ENCODE measurements around the gene CCDC60.

CCDC60 gene

DNA sequence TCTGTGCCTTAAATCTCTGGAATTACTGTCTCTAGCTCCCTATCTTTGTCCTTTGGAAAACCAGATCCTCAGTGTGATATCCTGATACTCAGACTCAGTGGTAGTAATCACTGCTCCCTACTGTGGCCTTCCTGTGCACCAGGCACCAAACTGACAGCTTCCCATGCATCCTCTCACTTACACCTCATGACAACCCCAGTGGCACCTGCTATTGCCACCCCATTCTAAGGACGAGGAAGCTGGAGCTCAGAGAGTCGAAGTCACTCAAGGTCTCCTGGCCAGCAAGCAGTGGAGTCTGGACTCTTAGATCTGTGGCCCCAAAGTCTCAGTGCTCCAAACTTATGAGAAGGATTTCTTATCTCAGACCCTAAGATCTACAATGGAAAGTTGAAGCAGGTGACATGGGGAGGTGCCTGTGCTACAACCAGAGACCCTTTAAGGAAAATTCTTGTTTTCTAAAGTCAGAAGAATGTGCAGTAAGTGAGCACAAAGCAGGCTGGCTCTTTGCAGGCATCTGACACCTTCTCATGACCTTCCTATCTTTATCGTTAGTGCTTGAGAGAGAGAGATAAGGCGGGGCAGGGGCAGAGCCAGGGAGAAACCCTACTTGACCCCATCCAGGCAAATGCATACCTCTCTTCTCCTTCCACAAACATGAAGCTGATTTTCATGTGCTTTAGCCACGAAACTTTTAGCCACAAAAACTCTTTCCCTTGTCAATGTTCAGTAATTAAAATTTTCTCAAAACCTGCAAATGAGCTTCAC, 47.1 kb downstream of the CCDC60 start:
- Histone ChIP-seq H3K9ac (ENCODE audit: low read depth in 1 of 2, low read length in 2 of 2) (no peak overlapping the region), H3K9me3 (ENCODE audit: control insufficient read depth in 2 of 2, low read length in 2 of 2) (no peaks in the 10 kb centered on the region), H3K27me3 (ENCODE audit: control insufficient read depth in 2 of 2, insufficient read depth in 2 of 2, low read length in 2 of 2) (no peaks in the 10 kb centered on the region), H3K36me3 (ENCODE audit: control insufficient read depth in 2 of 2, insufficient read depth in 2 of 2, low read length in 2 of 2) (no peaks in the 10 kb centered on the region), H3K4me1 (ENCODE audit: control insufficient read depth in 2 of 2, insufficient read depth in 2 of 2, low read length in 2 of 2) (no peaks in the 10 kb centered on the region), H3K4me3 (ENCODE audit: low read length in 2 of 2) (no peak overlapping the region), H3K27ac (ENCODE audit: low read depth in 2 of 2, low read length in 2 of 2) (no peak overlapping the region)

DNA sequence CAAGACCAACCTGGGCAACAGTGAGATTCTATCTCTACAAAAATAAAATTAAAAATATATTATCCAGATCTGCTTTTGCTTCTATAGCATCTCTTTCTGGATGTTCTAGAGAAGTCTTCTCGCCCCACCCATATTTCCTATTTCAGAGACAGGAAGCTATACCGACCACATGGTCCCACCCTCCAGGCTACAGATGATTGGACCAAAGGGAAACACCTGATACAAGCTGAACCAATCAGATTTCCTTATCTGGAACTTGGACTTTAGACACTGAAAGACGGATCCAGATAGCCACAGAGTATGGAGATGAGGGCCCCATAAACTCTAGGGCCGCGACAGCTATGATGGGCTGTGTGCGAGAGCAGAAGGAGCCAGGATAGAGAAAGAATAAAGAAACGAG, 48.7 kb downstream of the CCDC60 start:
- Histone ChIP-seq H3K4me1 (ENCODE audit: control insufficient read depth in 2 of 2, insufficient read depth in 2 of 2, low read length in 2 of 2) (no peaks in the 10 kb centered on the region), H3K4me3 (ENCODE audit: low read length in 2 of 2) (no peak overlapping the region), H3K9ac (ENCODE audit: low read depth in 1 of 2, low read length in 2 of 2) (no peak overlapping the region), H3K9me3 (ENCODE audit: control insufficient read depth in 2 of 2, low read length in 2 of 2) (no peaks in the 10 kb centered on the region), H3K27ac (ENCODE audit: low read depth in 2 of 2, low read length in 2 of 2) (no peak overlapping the region), H3K27me3 (ENCODE audit: control insufficient read depth in 2 of 2, insufficient read depth in 2 of 2, low read length in 2 of 2) (no peaks in the 10 kb centered on the region), H3K36me3 (ENCODE audit: control insufficient read depth in 2 of 2, insufficient read depth in 2 of 2, low read length in 2 of 2) (no peaks in the 10 kb centered on the region)

DNA sequence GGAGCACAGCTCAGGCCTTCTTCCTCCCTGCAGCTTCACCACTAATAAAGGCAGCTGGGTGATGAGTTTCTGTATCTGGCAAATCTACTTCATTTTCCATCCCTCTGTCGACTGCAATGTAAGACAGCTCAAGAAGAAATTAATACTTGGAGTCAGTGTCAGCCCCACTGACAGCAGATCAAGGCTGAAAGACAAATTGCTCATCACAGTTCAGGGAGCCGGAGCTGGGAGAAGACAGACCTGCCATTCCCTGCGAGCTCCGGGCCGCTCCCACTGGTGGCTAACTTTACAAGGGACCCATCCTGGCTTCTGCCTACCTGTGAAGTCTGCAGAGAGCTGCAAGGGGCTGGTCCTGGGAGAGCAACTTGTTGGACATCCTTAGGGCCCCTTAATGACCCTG, 49.8 kb downstream of the CCDC60 start:
- Histone ChIP-seq H3K4me3 (ENCODE audit: low read length in 2 of 2) (no peak overlapping the region), H3K9ac (ENCODE audit: low read depth in 1 of 2, low read length in 2 of 2) (no peak overlapping the region), H3K36me3 (ENCODE audit: control insufficient read depth in 2 of 2, insufficient read depth in 2 of 2, low read length in 2 of 2) (no peaks in the 10 kb centered on the region), H3K27me3 (ENCODE audit: control insufficient read depth in 2 of 2, insufficient read depth in 2 of 2, low read length in 2 of 2) (no peaks in the 10 kb centered on the region), H3K4me1 (ENCODE audit: control insufficient read depth in 2 of 2, insufficient read depth in 2 of 2, low read length in 2 of 2) (no peaks in the 10 kb centered on the region), H3K9me3 (ENCODE audit: control insufficient read depth in 2 of 2, low read length in 2 of 2) (no peaks in the 10 kb centered on the region), H3K27ac (ENCODE audit: low read depth in 2 of 2, low read length in 2 of 2) (no peak overlapping the region)

- no peaks in the 10 kb centered on the region for H3K27me3 ChIP-seq (ENCODE audit: control insufficient read depth in 2 of 2, insufficient read depth in 2 of 2, low read length in 2 of 2)
- no peaks in the 10 kb centered on the region for H3K4me1 ChIP-seq (ENCODE audit: control insufficient read depth in 2 of 2, insufficient read depth in 2 of 2, low read length in 2 of 2)
- no peak overlapping the region for H3K4me3 ChIP-seq (ENCODE audit: low read length in 2 of 2)
- no peak overlapping the region for H3K9ac ChIP-seq (ENCODE audit: low read depth in 1 of 2, low read length in 2 of 2)
- no peaks in the 10 kb centered on the region for H3K9me3 ChIP-seq (ENCODE audit: control insufficient read depth in 2 of 2, low read length in 2 of 2)
- no peaks in the 10 kb centered on the region for H3K36me3 ChIP-seq (ENCODE audit: control insufficient read depth in 2 of 2, insufficient read depth in 2 of 2, low read length in 2 of 2)
- H3K27ac ChIP-seq (ENCODE audit: low read depth in 2 of 2, low read length in 2 of 2), result no peak overlapping the region
Observed at GRCh38 chr12:119385659-119386058, 51.1 kb downstream of the CCDC60 start.

- Histone ChIP-seq H3K4me3 (ENCODE audit: low read length in 2 of 2) (no peak overlapping the region), H3K4me1 (ENCODE audit: control insufficient read depth in 2 of 2, insufficient read depth in 2 of 2, low read length in 2 of 2) (no peaks in the 10 kb centered on the region), H3K27me3 (ENCODE audit: control insufficient read depth in 2 of 2, insufficient read depth in 2 of 2, low read length in 2 of 2) (no peaks in the 10 kb centered on the region), H3K36me3 (ENCODE audit: control insufficient read depth in 2 of 2, insufficient read depth in 2 of 2, low read length in 2 of 2) (no peaks in the 10 kb centered on the region), H3K27ac (ENCODE audit: low read depth in 2 of 2, low read length in 2 of 2) (no peak overlapping the region), H3K9me3 (ENCODE audit: control insufficient read depth in 2 of 2, low read length in 2 of 2) (no peaks in the 10 kb centered on the region), H3K9ac (ENCODE audit: low read depth in 1 of 2, low read length in 2 of 2) (no peak overlapping the region)
Observed at GRCh38 chr12:119389687-119390086, 55.2 kb downstream of the CCDC60 start.

DNA sequence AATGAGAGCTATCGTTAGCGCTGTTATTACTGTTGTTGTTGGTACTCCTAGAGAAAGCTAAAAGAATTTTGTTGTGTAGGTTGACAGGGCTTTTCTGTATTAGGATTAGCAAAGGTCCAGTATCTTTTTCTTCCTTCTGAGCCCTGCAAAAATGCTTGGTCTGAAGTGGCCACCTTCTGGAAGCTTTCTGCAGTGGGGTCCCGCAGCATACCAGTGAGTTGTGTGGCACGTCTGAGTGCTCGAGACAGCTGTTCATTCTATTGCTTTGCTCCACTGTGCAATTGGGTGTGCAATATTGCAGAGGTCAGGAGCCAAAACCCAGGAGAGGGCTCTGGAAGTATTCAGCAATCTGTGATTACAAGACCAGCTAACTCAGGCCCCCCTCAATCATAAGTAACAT, 57.1 kb downstream of the CCDC60 start:
- no peak overlapping the region for H3K4me3 ChIP-seq (ENCODE audit: low read length in 2 of 2)
- H3K27ac ChIP-seq (ENCODE audit: low read depth in 2 of 2, low read length in 2 of 2), result no peak overlapping the region
- H3K4me1 ChIP-seq (ENCODE audit: control insufficient read depth in 2 of 2, insufficient read depth in 2 of 2, low read length in 2 of 2), result no peaks in the 10 kb centered on the region
- H3K9me3 ChIP-seq (ENCODE audit: control insufficient read depth in 2 of 2, low read length in 2 of 2), result no peaks in the 10 kb centered on the region
- no peaks in the 10 kb centered on the region for H3K27me3 ChIP-seq (ENCODE audit: control insufficient read depth in 2 of 2, insufficient read depth in 2 of 2, low read length in 2 of 2)
- H3K36me3 ChIP-seq (ENCODE audit: control insufficient read depth in 2 of 2, insufficient read depth in 2 of 2, low read length in 2 of 2), result no peaks in the 10 kb centered on the region
- H3K9ac ChIP-seq (ENCODE audit: low read depth in 1 of 2, low read length in 2 of 2), result no peak overlapping the region

DNA sequence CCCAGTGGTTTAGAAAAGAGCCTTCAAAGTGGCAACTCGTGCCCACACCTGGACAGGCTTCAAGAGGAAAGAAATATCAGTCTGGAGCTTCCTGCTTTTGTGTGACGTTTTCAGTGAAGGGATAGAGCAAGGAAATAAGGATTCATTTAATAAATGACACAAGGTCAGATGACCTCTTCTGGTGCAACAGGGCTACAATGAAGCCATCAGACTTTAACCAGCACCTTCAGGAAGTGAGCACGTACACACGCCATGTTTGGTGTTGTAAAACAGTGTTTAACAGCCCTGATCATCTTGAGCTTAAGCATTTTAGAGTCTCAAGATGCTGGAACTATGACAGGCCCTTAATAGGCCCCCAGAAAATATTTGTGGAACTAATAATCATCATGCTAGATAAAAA, 59.1 kb downstream of the CCDC60 start:
- H3K36me3 ChIP-seq (ENCODE audit: control insufficient read depth in 2 of 2, insufficient read depth in 2 of 2, low read length in 2 of 2), result no peaks in the 10 kb centered on the region
- no peak overlapping the region for H3K9ac ChIP-seq (ENCODE audit: low read depth in 1 of 2, low read length in 2 of 2)
- H3K27me3 ChIP-seq (ENCODE audit: control insufficient read depth in 2 of 2, insufficient read depth in 2 of 2, low read length in 2 of 2), result no peaks in the 10 kb centered on the region
- no peak overlapping the region for H3K4me3 ChIP-seq (ENCODE audit: low read length in 2 of 2)
- H3K4me1 ChIP-seq (ENCODE audit: control insufficient read depth in 2 of 2, insufficient read depth in 2 of 2, low read length in 2 of 2), result no peaks in the 10 kb centered on the region
- no peak overlapping the region for H3K27ac ChIP-seq (ENCODE audit: low read depth in 2 of 2, low read length in 2 of 2)
- H3K9me3 ChIP-seq (ENCODE audit: control insufficient read depth in 2 of 2, low read length in 2 of 2), result no peaks in the 10 kb centered on the region

DNA sequence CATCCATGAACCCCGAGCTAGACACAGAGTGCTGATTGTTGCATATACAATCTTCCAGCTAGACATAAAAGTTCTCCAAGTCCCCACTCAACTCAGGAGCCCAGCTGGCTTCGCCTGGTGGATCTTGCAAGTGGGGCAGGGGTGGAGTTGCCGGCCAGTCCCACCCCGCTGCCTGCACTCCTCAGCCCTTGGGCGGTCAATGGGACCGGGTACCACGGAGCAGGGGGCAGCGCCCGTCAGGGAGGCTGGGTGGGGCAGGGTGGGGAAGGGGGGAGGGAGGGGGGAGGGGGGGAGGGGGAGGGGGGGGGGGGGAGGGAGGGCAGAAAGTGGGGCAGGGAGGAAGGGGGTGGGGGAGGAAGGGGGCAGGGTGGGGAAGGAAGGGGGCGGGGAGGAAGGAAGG, 63.0 kb downstream of the CCDC60 start:
- Histone ChIP-seq H3K9ac (ENCODE audit: low read depth in 1 of 2, low read length in 2 of 2) (no peak overlapping the region), H3K9me3 (ENCODE audit: control insufficient read depth in 2 of 2, low read length in 2 of 2) (no peaks in the 10 kb centered on the region), H3K4me3 (ENCODE audit: low read length in 2 of 2) (no peak overlapping the region)

GRCh38 chr12:119398190-119398589, 63.7 kb downstream of the CCDC60 start:
- Histone ChIP-seq H3K9me3 (ENCODE audit: control insufficient read depth in 2 of 2, low read length in 2 of 2) (no peaks in the 10 kb centered on the region), H3K27me3 (ENCODE audit: control insufficient read depth in 2 of 2, insufficient read depth in 2 of 2, low read length in 2 of 2) (no peaks in the 10 kb centered on the region), H3K9ac (ENCODE audit: low read depth in 1 of 2, low read length in 2 of 2) (no peak overlapping the region), H3K27ac (ENCODE audit: low read depth in 2 of 2, low read length in 2 of 2) (no peak overlapping the region), H3K4me1 (ENCODE audit: control insufficient read depth in 2 of 2, insufficient read depth in 2 of 2, low read length in 2 of 2) (no peaks in the 10 kb centered on the region), H3K4me3 (ENCODE audit: low read length in 2 of 2) (no peak overlapping the region), H3K36me3 (ENCODE audit: control insufficient read depth in 2 of 2, insufficient read depth in 2 of 2, low read length in 2 of 2) (no peaks in the 10 kb centered on the region)

More for the DNA sequence above, 63.0 kb downstream of the CCDC60 start:
- H3K27me3 ChIP-seq (ENCODE audit: control insufficient read depth in 2 of 2, insufficient read depth in 2 of 2, low read length in 2 of 2), result no peaks in the 10 kb centered on the region
- H3K4me1 ChIP-seq (ENCODE audit: control insufficient read depth in 2 of 2, insufficient read depth in 2 of 2, low read length in 2 of 2), result no peaks in the 10 kb centered on the region
- H3K27ac ChIP-seq (ENCODE audit: low read depth in 2 of 2, low read length in 2 of 2), result no peak overlapping the region
- H3K36me3 ChIP-seq (ENCODE audit: control insufficient read depth in 2 of 2, insufficient read depth in 2 of 2, low read length in 2 of 2), result no peaks in the 10 kb centered on the region

DNA sequence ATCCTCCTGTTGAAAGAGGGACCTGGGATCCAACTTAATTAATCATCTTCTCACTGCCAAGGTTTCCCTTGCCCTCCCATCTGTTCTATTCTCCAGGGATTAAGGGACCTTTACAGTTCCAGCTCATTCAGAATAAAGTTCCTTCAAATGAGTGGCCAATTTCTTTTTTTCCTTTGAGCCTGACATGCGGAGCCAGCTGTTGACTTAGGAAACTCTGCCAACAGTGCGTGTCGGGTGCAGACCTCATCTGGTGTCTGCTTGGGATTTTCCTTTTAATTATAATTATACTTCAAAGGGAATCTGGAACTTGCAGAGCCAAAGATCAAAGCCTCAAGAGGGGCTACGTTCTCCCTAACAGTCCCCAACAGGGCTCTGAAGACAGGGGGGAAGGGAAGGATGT, 64.8 kb downstream of the CCDC60 start:
- Histone ChIP-seq H3K4me1 (ENCODE audit: control insufficient read depth in 2 of 2, insufficient read depth in 2 of 2, low read length in 2 of 2) (no peaks in the 10 kb centered on the region), H3K9me3 (ENCODE audit: control insufficient read depth in 2 of 2, low read length in 2 of 2) (no peaks in the 10 kb centered on the region), H3K9ac (ENCODE audit: low read depth in 1 of 2, low read length in 2 of 2) (no peak overlapping the region), H3K27ac (ENCODE audit: low read depth in 2 of 2, low read length in 2 of 2) (no peak overlapping the region), H3K27me3 (ENCODE audit: control insufficient read depth in 2 of 2, insufficient read depth in 2 of 2, low read length in 2 of 2) (no peaks in the 10 kb centered on the region), H3K4me3 (ENCODE audit: low read length in 2 of 2) (no peak overlapping the region), H3K36me3 (ENCODE audit: control insufficient read depth in 2 of 2, insufficient read depth in 2 of 2, low read length in 2 of 2) (no peaks in the 10 kb centered on the region)

All from mucosa of rectum (tissue), 2 donors.